Stimulated activated CD8-positive, alpha-beta memory T cell treated with anti-CD3 and anti-CD28 coated beads, Interleukin-7, amount 100 ng/mL, for 4 hours (primary cell): ENCODE results near the gene CCM2.

Source experiments
- DNase-seq, 2 donors: peaks; one replicate each; pipeline ENCODE4 v3.0.0-alpha.2; 2020; ENCODE audit warnings: low read depth in 2 of 2

Gene CCM2

DNA sequence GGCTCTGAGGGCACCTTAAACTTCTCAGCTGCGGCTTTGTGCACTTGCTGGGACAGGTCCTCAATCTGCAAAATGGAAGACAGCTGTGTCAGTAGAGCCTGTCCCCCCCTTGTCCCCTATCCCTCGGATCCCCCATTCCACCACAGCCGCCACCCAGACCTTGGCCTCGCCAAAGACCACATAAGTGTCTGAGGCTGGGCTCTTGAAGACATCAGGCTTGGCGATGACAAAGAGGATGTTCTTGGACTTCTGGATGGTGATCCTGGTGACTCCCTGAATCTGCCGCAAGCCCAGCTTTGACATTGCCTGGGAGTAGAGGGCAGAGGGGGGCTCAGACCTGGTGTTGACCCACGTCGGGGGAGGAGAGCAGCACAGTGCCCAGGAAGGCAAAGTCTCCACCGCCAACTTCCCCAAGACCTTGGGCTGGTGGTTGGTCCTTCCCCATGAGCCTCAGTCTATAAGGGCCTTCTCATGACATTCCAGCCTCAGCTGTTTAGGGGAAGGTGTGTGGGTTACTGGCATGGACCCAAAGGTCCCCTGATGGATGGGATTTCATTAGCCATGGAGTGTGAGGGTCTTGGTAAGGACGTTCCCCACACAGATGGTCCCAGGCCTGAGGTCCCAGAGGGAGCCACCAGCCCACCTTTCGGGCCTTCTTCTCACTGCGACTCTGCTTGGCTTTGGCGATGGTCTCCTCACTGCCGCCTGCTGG lies 81.1 kb downstream of the CCM2 start:
- no peak for DNase-seq

DNA sequence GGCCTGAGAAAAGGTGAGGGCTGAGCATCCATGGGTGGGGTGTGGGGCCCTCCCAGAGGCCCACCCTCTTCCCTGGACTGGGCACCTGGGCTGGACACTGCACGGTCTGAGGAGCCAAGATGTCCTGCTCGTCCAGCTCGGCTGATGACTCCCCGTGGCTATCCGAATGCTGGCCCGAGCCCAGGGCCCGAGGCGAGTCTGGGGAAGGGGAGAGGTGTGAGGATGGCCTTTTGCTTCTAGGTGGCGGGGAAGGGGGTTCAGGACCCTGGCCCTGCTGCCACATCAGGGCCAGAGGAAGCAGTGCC lies 81.6 kb downstream of the CCM2 start:
- DNase-seq: no peak

DNA sequence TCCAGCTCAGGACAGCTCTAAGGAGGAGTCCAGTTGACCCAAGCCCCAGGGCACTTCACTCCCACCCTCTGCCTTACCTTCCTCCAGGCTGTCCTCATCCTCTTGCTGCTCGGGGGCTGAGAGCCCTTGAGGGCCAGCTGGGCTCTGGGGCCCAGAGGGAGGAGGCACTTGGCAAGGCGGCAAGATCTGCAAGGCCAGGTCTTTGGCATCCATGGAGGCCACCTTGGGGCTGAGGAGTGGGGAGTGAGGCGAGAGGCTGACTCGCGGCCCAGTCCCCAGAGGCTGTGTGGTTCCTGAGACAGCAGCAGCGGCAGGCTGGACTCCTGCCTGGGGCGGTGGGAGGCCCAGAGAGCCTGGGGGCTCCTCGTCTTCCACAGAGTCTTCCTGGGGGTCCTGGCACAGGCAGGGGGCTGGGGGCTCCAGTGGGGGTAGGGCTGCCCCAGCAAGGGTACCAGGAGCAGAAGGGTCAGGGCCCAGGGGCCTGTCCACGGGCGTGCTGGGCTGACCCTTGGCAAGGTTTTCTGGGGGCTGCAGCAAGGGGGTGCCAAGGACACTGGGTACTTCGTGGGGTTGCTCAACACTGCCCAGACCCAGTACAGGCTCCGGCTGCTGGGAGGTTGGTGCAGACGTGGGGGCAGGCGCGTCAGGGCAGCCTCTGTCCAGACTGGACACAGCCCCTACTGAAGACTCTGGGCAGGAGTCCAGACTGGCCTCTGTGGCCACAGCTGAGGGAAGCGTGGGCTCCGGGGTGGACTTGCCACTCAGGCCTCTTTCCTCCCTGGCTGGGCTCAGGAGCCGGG lies 82.2 kb downstream of the CCM2 start:
- no peak for DNase-seq

DNA sequence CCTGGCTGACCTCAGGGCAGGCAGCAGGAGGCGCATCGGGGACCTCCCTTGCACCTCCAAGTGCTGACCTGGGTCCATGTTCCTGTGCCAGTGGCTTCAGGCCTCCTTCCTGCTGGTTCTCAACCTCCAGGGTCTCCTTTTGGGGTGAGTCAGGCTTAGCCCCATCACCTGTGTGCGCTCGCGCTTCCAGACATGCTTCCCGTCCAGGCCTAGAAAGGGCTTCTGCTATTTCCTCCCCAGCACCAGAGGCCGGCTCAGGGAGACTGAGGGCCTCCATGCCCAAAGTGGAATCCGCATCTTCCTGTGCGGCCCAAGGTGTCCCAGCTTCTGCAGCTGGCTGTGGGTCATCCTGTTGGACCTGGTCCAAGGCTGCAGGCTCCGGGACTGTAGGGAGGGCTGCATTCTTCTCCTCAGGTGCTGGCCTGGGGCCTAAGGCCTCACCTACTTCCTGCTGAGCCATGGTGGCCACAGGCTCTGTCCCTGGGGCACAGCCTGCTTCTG lies 82.9 kb downstream of the CCM2 start:
- DNase-seq: no peak

DNA sequence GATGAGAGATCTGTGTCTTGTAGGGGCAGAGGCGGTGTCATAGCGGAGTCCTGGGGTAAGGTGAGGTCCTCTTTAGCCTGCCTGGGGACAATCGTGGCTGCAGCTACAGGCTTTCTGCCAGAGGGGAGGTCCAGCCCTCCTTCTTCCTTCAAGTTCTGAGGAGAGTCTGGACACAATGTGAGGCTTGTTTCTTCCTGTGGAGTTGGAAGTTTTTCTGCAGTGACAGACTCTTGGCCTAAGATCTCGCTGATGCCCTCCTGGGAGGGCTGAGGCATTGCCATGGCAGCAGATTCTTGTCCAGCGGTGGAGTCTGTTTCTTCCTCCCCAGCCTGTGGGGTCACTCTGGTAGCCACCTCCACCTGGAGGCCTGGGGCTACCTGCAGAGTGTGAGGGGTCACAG lies 84.3 kb downstream of the CCM2 start:
- DNase-seq: no peak

DNA sequence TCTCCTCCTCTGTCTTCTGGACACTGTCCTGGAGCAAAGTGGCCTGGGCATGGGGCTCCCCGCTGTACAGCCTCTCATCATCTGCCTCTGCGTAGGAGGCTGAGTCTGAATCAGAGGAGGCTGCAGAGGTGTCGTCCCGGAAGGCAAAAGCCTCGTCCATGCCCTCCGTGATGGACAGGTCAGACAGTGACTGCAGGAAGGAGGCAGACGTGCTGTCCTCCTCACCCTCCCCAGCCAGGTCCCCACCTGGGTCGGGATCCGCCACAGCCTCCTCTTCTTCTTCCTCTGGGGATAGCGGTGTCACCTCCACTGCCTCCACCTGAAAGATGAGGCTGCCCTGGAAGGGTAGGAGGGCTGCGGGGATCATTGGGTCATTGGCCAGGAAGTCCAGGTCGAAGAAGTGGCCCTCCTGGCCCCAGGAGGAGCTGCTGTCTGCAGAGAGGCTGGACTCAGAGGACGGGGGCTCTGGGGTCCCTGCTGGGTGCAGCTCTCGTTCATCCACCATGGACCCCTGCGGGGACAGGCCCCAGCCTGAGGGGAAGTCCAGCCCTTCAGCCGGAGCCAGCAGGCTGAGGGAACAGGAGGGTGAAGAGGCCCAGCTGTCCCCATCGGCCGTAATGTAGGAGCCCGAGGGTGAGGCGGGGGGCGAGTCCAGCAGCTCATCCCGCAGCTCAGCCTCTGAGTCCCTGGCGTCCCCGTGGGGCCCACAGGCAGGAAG lies 85.1 kb downstream of the CCM2 start:
- DNase-seq: no peak

DNA sequence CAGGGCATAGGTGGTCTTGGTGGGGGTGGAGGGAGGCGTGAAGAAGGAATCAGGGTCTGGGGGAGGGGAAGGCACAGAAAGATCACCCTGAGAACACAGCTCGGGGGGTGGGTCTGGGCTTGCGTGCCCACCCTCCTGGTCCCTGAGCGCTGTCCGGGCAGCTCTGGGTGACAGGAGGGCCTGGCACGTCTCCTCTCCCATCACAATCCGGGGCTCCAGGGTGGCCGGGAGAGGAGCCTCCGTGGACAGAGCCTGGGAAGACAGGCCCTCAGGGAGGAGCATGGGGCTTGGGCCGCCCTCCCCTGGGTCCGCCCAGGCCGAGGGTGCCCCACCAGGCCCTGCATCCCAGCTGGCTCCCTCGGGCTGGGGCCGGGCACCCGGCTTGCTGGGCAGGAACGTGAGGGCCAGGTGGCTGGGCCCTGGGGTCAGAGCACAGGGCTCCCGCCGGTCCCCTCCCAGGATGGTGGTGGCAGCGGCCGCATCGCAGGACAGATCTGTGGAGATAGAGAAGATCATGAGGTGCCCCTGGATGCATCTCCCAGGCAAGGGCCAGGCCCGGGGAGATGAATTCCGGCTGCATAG lies 85.7 kb downstream of the CCM2 start:
- no peak for DNase-seq

DNA sequence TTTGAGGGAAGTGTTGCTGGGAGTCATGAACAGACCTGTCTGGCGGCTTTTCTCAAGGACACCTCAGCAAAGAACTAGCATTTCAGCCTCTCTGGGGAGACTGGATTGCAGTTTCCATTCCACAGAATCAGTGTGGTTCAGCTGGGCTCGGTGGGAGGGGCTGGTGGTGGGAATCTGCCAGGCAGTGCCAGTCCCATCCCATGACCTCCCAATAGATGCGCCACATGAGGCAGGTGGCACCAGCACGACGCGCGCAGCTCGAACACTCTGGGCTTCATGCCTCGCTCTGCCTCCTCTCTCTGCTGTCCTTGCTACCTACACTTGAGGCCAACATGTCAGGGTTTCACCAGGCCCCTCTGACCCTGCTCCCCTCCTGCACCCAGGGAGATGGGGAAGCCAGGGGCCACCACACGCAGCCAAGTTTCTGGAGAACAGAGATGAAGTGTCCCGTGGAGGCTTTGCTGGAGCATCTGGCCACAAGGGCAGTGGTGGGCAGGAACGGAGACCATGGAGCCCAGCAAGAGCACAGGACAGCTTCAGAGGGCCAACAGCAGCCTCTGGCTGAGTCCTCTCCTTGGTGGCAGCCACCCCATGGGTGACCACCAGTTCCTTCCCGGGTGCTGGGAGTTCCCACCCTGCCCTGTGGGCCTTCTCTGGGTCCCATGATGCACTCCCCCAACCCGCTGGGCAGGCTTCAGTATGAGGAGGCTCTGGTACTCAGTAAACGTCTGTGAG lies 86.5 kb downstream of the CCM2 start:
- DNase-seq: no peak

DNA sequence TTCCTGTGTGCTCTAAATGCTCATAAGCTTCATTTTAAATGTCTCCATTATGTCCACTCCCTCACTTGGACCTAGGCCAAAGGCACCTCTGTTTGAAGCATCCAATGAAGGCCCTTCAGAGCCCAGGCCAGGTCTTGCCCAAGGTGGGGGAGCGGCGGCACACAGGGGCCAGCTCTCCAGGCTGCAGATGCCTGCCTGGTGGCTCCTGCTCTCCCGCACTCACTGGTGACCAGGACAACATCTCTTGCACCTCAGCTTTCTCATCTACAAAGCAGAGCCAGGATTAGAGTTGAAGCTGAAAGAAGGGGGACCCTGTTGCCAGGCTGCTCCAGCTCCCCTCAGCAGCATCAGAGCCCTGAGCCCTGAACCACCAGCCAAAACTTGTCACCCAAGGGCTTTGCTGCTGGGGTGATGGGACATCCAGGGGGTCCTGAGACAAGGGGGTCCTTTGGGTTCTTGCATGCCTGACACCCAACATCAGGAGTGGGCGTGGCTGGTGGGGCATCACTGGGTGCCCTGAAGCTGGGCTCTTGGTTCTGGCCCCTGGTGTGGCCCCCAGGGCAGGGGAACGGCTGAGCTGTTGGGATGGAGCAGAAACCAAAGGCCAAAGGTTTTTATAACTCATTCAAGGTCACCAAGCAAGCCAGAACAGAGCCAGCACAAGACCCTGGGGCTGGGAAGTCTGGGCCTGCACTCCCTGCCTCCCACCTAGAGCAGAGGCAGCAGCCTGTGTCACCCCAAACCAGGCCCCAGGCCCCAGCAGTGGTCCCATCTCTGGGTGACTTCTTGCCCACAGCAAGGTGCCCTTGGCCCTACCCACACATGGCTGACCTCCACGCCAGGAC lies 87.5 kb downstream of the CCM2 start:
- no peak for DNase-seq

DNA sequence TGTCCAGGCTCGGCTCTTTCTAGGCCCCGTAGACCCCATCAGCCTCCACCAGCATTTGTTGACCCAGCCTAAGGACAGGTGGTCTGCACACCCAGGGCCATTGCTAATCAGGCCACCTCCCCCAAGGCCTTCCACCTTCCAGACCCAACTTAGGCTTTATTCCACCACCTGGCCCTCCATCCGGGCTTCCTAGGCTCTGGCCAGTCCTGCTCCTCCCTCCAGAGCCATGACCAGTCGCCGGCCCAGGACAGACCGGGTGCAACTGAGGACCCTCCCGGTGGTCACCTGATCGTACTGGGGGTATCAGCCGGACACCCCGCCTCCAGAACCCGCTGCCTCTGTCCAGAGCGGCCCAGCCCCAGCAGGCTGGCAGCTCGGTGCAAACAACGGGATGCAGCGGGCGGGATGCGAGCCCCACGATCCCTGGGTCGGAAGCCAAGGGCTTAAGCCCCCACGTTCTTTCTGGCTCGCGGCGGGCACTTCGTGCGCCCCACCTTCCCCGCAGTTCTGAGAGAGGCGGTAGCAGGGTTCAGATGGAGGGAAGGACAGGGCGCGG lies 88.2 kb downstream of the CCM2 start:
- no peak for DNase-seq

DNA sequence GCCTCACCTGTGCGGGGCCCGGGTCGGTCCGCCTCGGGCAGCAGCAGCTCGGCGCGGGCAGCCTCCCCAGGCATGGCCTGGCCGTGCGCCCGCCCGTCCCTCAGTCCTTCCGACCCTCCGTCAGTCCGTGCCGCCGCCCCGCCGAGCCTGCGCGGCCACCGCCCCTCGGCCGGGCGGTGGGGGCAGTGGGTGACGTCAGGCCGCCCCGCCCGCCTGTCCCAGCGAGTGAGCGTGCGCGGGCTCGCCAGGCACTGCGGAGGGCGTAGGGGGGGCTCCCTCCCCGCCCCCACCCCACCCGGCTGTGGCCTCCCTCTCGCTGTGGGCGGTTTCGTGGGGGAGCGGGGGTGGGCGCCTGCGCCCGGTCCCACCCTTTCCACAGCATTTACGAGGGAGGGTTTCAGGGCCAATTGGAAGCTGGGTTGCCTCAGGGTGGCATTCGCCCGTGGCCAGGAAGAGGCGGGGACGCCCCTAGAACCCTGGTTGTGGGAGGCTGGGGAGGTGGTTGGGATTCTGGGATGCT lies 88.9 kb downstream of the CCM2 start, which contains the start of gene NACAD:
Gene NACAD, minus strand, starts transcription at position 149 of the 520 bp plus-strand sequence. Its CDS starts 75 bp downstream, at position 74.
- DNase-seq: peak in 1 of 2 donors; percentile 49

DNA sequence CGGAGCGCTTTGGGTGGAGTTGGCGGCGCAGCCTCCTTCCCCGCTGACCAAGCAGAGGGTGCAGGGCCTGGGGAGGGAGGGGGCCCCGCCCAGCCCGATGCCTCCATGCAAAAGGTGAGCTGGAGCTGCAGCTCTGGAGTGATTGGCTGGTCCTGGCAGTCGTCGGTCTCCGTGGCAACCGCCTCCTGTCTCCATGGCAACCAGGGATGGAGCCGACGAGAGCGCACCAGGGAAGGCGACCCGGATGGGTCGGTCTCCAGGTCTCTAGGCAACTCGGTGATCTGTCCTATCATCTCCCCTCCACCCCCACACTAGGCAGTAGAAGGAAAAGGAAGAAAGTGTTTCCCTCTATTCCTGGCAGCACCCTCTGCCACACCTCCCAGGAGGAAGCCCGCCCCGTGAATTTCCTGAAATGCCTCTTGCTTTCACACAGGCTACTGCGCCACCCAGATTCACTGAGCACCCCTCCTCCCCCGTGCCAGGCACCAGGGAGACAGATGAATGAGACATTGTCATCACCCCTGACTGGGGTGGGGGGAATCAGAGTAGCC lies 89.4 kb downstream of the CCM2 start:
- DNase-seq: peak; percentile 27 to 38

DNA sequence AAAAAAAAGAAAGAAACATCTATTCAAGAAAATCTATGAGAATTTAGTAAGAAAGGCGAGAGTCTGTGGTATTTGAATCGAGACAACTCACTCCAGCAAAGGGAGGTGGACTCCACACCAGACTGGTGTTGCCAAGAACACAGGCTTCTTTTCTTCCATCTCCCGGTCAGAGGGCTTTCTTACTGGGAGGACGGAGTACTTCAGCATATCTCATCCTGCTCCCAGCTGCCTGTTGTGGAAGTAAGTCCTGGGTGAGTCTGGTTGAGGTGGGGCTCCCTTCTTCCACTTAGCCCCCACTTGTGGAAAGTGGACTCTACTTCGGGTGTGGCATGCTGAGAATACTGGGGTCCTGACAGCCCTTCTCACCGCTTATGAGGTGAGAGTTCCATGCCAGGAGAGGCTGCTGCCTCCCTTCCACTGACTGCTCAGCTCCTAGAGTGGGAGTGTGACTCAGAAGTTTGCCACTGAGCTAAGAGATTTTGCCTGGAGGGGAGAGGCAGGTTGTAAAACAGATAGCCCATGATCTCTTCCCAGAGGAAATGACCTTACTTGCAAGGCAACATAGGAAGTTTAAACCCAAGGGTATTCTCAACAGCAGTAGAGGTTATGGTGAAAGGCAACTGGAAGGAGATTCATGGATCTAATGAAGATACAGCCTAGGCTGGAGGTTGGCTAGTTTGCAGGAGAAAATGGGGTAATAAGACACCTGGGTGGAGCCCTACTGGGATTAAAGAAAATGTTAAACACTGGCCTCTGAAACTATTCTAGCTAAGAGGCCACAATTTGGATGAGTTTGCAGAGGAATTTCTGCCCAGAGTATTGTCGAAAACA lies 92.3 kb downstream of the CCM2 start:
- no peak for DNase-seq

DNA sequence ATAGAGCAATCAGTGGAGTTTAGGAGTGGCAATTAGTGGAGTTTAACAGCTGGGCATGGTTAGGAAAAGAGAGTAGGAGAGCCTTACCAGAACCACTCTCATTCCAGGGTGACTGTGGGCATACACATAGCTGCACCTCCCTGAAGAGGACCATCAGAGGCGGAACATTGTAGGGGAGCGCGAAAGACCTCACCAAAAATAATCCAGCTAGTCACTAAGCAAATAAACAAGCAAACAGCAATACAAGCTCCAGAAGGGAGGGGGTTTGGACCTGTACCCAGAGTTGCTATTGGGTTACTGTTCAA lies 92.9 kb downstream of the CCM2 start:
- no peak for DNase-seq

DNA sequence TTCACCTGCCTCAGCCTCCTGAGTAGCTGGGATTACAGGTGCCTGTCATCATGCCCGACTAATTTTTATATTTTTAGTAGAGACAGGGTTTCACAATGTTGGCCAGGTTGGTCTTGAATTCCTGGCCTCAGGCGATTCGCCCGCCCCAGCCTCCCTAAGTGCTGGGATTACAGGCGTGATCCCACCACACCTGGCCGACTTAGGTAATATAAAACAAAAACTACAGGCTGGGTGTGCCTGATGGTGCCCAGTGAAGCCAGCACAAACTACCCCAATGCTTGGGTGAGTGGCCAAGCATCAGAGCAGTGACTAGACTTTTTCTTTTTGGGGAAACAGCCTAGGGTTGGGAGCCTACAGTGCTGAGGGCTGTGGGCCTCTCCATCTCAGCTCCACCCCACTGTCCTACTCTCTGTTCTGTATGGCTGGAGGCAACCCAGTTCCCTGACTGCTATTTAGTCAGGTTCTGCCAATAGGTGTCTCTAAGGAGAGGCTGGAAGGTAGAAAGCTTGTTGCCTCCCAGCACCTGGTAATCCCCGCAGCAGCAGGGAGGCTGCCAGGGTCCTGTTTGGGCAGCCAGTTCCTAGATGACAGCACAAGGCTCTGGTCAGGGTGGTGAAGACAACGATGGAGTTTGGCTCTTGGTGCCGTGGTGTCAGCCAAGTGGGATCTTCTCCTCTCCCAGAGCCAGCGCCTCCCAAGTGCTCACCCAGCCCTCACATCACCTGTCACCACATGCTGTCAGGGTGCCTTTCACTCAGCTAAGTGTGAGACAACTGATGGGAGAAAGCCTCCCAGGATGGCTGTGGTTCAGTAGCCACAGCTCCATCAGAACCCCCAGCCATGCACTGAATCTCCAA lies 99.2 kb downstream of the CCM2 start:
- DNase-seq: no peak

DNA sequence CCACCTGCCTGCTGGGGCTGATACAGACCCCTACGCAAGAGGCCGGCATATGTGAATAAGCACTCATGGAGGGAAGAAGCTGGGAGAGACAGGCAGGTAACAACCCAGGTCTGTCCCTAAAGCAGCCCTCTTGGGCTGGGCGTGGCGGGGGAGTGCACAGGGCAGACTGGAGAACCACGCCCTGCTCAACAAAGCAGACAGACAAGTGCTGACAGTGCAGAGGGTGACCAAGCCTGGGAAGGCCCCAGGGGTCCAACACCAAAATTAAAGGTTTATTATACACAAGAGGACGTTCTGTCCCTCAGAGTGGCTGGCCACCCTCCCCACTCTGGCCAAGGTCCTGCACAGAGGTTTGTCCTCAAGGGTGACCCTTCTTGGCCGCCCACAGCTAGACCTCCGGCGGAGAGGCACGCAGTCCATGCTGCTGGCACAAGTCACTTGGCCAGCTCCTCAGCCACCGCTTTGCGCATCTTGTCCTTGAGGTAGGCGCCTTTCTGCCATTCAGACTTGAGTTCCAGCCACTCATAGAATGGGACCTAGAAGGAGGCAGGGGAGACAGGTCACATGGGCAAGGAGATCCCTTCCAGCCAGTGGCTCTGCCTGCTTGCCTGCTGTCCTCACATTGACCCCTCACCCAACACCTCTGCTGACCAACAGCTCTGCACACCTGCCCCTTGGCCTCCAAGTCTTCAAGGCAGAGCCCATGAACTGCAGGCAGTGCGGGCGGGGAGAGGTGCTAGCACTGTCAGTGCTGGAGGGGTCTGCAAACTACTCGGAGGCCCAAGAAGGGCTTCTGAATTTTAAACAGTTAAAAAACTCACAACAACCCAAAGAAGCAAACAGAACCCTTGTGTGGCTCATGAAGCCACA lies 100.1 kb downstream of the CCM2 start:
- DNase-seq: no peak
